Hepatocyte (in vitro differentiated cells): ENCODE data around the gene SLC25A21.

Experiments used
- CTCF ChIP-seq: fragments of 200-600 bp; sonication (generic); IDR thresholded peaks from 2 replicates; pipeline ENCODE4 v1.5.1; 2016; ENCODE audit warnings: antibody characterized with exemption, mild to moderate bottlenecking; ENCODE audit not compliant: poor library complexity
- EZH2 ChIP-seq: fragments of 200-600 bp; sonication (generic); IDR thresholded peaks from 2 replicates; pipeline ENCODE4 v1.6.1; 2016; ENCODE audit warnings: antibody characterized with exemption, mild to moderate bottlenecking, borderline replicate concordance

GRCh38 chr14:36805131-36805559 lies 367.3 kb downstream of the SLC25A21 start:
- TF ChIP-seq CTCF (no peak), EZH2 (no peak)
